Spleen (tissue), 11 donors: Measurements from ENCODE around the gene ZMYND8. TPM values are rescaled to one million over a fixed set of nuclear protein-coding genes. Genes with fewer than 3 reads are reported as not detected.

Experiments used
- DNase-seq: peaks from one replicate; pipeline ENCODE4 v3.0.0-alpha.2; 2020
- H3K27ac ChIP-seq, 8 donors: fragments of 200-600 bp; sonication (generic) in 7 of 8; 1 replicate in 4 of 8; 2 replicates in 4 of 8; pipeline versions ENCODE4 v1.5.0 to v1.8.0; 2016 to 2021; ENCODE audit warnings: inconsistent platforms in 4 of 8, mild to moderate bottlenecking in 4 of 8, moderate library complexity in 1 of 8
- H3K27me3 ChIP-seq, 7 donors: fragments of 200-600 bp; sonication (generic) in 6 of 7; replicated peaks in 1 of 7; 1 replicate in 4 of 7; 2 replicates in 3 of 7; pipeline versions ENCODE4 v1.5.0 to v1.8.0; 2016 to 2021; ENCODE audit warnings: inconsistent platforms in 3 of 7, mild to moderate bottlenecking in 1 of 7
- H3K36me3 ChIP-seq, 6 donors: fragments of 200-600 bp; sonication (generic) in 5 of 6; 1 replicate in 4 of 6; 2 replicates in 2 of 6; pipeline versions ENCODE4 v1.5.0 to v1.8.0; 2016 to 2021; ENCODE audit warnings: inconsistent platforms in 2 of 6
- H3K4me1 ChIP-seq, 6 donors: fragments of 200-600 bp; sonication (generic) in 5 of 6; 1 replicate in 3 of 6; 2 replicates in 3 of 6; pipeline versions ENCODE4 v1.5.0 to v1.8.0; 2016 to 2021; ENCODE audit warnings: inconsistent platforms in 3 of 6
- H3K4me3 ChIP-seq, 8 donors: fragments of 200-600 bp; sonication (generic) in 7 of 8; 1 replicate in 4 of 8; 2 replicates in 4 of 8; pipeline versions ENCODE4 v1.5.0 to v1.8.0; 2016 to 2021; ENCODE audit warnings: inconsistent platforms in 4 of 8, mild to moderate bottlenecking in 4 of 8, moderate library complexity in 2 of 8
- H3K9me3 ChIP-seq, 8 donors: fragments of 200-600 bp; sonication (generic) in 7 of 8; 1 replicate in 4 of 8; 2 replicates in 4 of 8; pipeline versions ENCODE4 v1.5.0 to v1.8.0; 2016 to 2021; ENCODE audit warnings: inconsistent platforms in 4 of 8
- POLR2A ChIP-seq, 3 donors: fragments of 450-650 bp; IDR thresholded peaks; one replicate each; pipeline ENCODE4 v1.5.1; 2017; ENCODE audit warnings: antibody characterized with exemption in 3 of 3, mild to moderate bottlenecking in 1 of 3
- POLR2AphosphoS5 ChIP-seq, 3 donors: sonication (generic); formaldehyde crosslinking; IDR thresholded peaks; one replicate each; pipeline ENCODE4 v1.5.1; 2017; ENCODE audit warnings: antibody characterized with exemption in 3 of 3
- WGBS, 5 donors: extraction: QIAGEN DNeasy Blood & Tissue Kit in 3 of 5; methylation state at CpG; one replicate each; pipeline versions ENCODE4 v1.1.5 to v1.1.7; 2013 to 2018; 5-methylcytosine and 5-hydroxymethylcytosine counted together
- intact Hi-C: fragments of 100-400 bp; cut with DNase I; formaldehyde crosslinking; loops from one replicate; pipeline ENCODE4 v1.15.0; 2023; ENCODE audit warnings: low total_unique reads
- microRNA-seq, 3 donors: library from miRNA; unstranded; fragments of <30 nt; microRNA quantifications; one replicate each; pipeline versions ENCODE4 to v1.1.0, GENCODE V29; 2019 to 2020
- polyA plus RNA-seq, 3 donors: library from polyadenylated mRNA; stranded (reverse); fragments of 200-250 nt; gene quantifications; one replicate each; pipeline ENCODE4 v1.2.1, GENCODE V29; 2013
- small RNA-seq, 4 donors: library from RNA; depleted of rRNA; stranded (forward); fragments of <200 nt; gene quantifications; one replicate each; pipeline ENCODE3, GENCODE V24; 2016
- total RNA-seq, 7 donors: library from RNA; depleted of rRNA in 3 of 7; stranded (reverse); fragments of >200 nt in 3 of 7; fragmentation: NEBNext Ultra II Directional in 4 of 7; extraction: Animal tissue kit (Norgen Biotek cat#: 25700) in 4 of 7; gene quantifications; one replicate each; pipeline versions ENCODE4 v1.1.0 to v1.2.1, GENCODE V29; 2016 to 2021
- TF ChIP-seq, protein P1 (sequence below), 11 experiments: fragments of 200-600 bp in 7 of 11; fragments of 450-650 bp in 4 of 11; sonication (generic) in 4 of 11; IDR thresholded peaks in 8 of 11; conservative IDR thresholded peaks in 3 of 11; 1 replicate in 7 of 11; 2 replicates in 4 of 11; pipeline versions ENCODE4 v1.4.0 to v1.8.0; 2016 to 2021; ENCODE audit warnings: antibody characterized with exemption in 11 of 11, inconsistent platforms in 4 of 11, mild to moderate bottlenecking in 1 of 11
- donor health status: healthy with polysubstance abuse.
- donor health status: DM: no; HTN: no; CAD: no; lungs with moderate emphysema.
- donor health status: DM: no; HTN: no; CAD: no.
- donor health status: Bipolar disorder and iron deficiency.
- donor health status: healthy.
- donor health status: DM: no; HTN: no; CAD: no.
- donor health status: DM: yes; HTN: yes; CAD: no.

Gene ZMYND8
- total and polyA plus RNA-seq, 10 donors, result 12.5 to 64.0 (median 46.8) TPM

DNA sequence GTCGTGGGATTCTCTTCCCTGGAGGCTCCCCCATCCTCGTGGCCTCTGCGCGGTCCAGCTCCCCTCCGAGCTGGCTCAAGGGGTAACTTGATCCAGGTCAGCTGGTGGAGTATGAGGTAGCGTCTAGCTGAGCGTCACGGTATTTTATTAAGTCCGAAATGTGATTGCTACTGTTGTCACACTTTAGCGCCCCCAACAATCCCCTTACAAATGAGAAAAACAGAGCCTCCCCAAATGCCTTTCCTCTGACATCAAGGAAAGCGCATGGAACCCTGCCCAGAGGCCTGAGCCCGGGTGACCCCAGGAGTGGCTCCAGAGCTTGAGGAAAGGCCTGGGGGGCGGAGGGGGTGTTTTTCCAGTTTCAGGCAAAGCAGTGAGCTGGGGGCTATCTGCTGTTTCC is 192.4 kb downstream of the ZMYND8 start:
- Histone ChIP-seq H3K27ac (no peak overlapping the region), H3K27me3 (peaks cover 0 to 24% (median 0%) of the 10 kb centered on the region in 7 donors), H3K4me3 (no peak overlapping the region), H3K4me1 (no peaks in the 10 kb centered on the region), H3K9me3 (no peaks in the 10 kb centered on the region), H3K36me3 (no peaks in the 10 kb centered on the region)
- intact Hi-C loops, result no loop called here
- 86 to 92% (median 88%) methylated on average over 13 of the region's 13 CpGs for WGBS, 5 donors
- no peak for DNase-seq
- TF ChIP-seq POLR2A (IDR thresholded peaks at IDR 0.05), result no peak
- TF ChIP-seq POLR2AphosphoS5 (IDR thresholded peaks at IDR 0.05), result no peak
- TF ChIP-seq, protein P1, sequence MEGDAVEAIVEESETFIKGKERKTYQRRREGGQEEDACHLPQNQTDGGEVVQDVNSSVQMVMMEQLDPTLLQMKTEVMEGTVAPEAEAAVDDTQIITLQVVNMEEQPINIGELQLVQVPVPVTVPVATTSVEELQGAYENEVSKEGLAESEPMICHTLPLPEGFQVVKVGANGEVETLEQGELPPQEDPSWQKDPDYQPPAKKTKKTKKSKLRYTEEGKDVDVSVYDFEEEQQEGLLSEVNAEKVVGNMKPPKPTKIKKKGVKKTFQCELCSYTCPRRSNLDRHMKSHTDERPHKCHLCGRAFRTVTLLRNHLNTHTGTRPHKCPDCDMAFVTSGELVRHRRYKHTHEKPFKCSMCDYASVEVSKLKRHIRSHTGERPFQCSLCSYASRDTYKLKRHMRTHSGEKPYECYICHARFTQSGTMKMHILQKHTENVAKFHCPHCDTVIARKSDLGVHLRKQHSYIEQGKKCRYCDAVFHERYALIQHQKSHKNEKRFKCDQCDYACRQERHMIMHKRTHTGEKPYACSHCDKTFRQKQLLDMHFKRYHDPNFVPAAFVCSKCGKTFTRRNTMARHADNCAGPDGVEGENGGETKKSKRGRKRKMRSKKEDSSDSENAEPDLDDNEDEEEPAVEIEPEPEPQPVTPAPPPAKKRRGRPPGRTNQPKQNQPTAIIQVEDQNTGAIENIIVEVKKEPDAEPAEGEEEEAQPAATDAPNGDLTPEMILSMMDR (IDR thresholded peaks at IDR 0.05 in 8 of 11, conservative IDR thresholded peaks at IDR 0.05 in 3 of 11), result no peak

- intact Hi-C loops, result no loop called here
- DNase-seq, result no peak
- peaks cover 0 to 16% (median 0%) of the 10 kb centered on the region in 7 donors for H3K27me3 ChIP-seq
Observed at GRCh38 chr20:47161411-47161810, 195.1 kb downstream of the ZMYND8 start.

GRCh38 chr20:47160992-47161391 is 195.5 kb downstream of the ZMYND8 start:
- no peak for DNase-seq
- intact Hi-C loops, result no loop called here

More at GRCh38 chr20:47161411-47161810, 195.1 kb downstream of the ZMYND8 start:
- H3K9me3 ChIP-seq, result no peaks in the 10 kb centered on the region
- no peak for TF ChIP-seq POLR2AphosphoS5 (IDR thresholded peaks at IDR 0.05)
- H3K27ac ChIP-seq, result no peak overlapping the region
- WGBS, 5 donors, result 80 to 93% (median 88%) methylated on average over 9 to 10 of the region's 10 CpGs
- no peaks in the 10 kb centered on the region for H3K4me1 ChIP-seq
- H3K4me3 ChIP-seq, result no peak overlapping the region
- no peaks in the 10 kb centered on the region for H3K36me3 ChIP-seq

GRCh38 chr20:47160240-47160639 is 196.3 kb downstream of the ZMYND8 start:
- Histone ChIP-seq H3K9me3 (no peaks in the 10 kb centered on the region), H3K4me1 (no peaks in the 10 kb centered on the region), H3K4me3 (no peak overlapping the region), H3K27ac (no peak overlapping the region), H3K27me3 (peaks cover 0 to 20% (median 0%) of the 10 kb centered on the region in 7 donors), H3K36me3 (no peaks in the 10 kb centered on the region)
- intact Hi-C loops, result no loop called here
- DNase-seq, result no peak
- no peak for TF ChIP-seq POLR2AphosphoS5 (IDR thresholded peaks at IDR 0.05)
- TF ChIP-seq, protein P1 (IDR thresholded peaks at IDR 0.05 in 8 of 11, conservative IDR thresholded peaks at IDR 0.05 in 3 of 11), result no peak
- TF ChIP-seq POLR2A (IDR thresholded peaks at IDR 0.05), result no peak
- WGBS, 5 donors, result 87 to 91% (median 90%) methylated on average over 7 of the region's 7 CpGs

More at GRCh38 chr20:47160992-47161391, 195.5 kb downstream of the ZMYND8 start:
- TF ChIP-seq, protein P1 (IDR thresholded peaks at IDR 0.05 in 8 of 11, conservative IDR thresholded peaks at IDR 0.05 in 3 of 11), result no peak
- TF ChIP-seq POLR2AphosphoS5 (IDR thresholded peaks at IDR 0.05) (no peak), POLR2A (IDR thresholded peaks at IDR 0.05) (no peak)
- Histone ChIP-seq H3K27me3 (peaks cover 0 to 18% (median 0%) of the 10 kb centered on the region in 7 donors), H3K36me3 (no peaks in the 10 kb centered on the region), H3K27ac (no peak overlapping the region), H3K4me3 (no peak overlapping the region), H3K9me3 (no peaks in the 10 kb centered on the region), H3K4me1 (no peaks in the 10 kb centered on the region)
- 85 to 95% (median 88%) methylated on average over 13 to 14 of the region's 14 CpGs for WGBS, 5 donors

Small RNA genes lying within 50 kb of the gene (microRNA-seq; reads per million reads assigned to microRNA genes)
- gene MIR3616, result 0 reads per million in 3 donors

Small RNA genes lying within 50 kb of the gene (small RNA-seq; reads per million reads assigned to genes)
- gene MIR3616, result 0 reads per million in 4 donors

Other genes starting within 250 kb of the ZMYND8 start
- 10 to 100 TPM; 78.6 to 93.7 (median 84.1) TPM for gene NCOA3, start 145.2 kb upstream of the ZMYND8 start, total RNA-seq
- gene NCOA3, start 145.2 kb upstream of the ZMYND8 start, polyA plus RNA-seq, result 10 to 100 TPM; 12.5 to 17.4 (median 12.9) TPM